GM12878 (cell line): Measurements from ENCODE around the gene PAX4.

Source experiments
- ATF3 ChIP-seq: IDR thresholded peaks from 2 replicates; pipeline ENCODE4 v1.6.1; 2011; ENCODE audit warnings: low read depth, mild to moderate bottlenecking, low read length, moderate library complexity, borderline replicate concordance; ENCODE audit errors: extremely low read depth
- CBX5 ChIP-seq: sonication (generic); IDR thresholded peaks from 2 replicates; pipeline ENCODE4 v1.6.1; 2016; ENCODE audit warnings: low read depth, moderate library complexity, mild to moderate bottlenecking, inconsistent platforms
- CTCF ChIP-seq, 3 experiments: IDR thresholded peaks in 2 of 3; conservative IDR thresholded peaks in 1 of 3; 2 replicates each; pipeline ENCODE4 v1.5.1; 2011; ENCODE audit warnings: low read depth in 3 of 3, low read length in 3 of 3, mild to moderate bottlenecking in 3 of 3, control low read depth in 2 of 3, moderate library complexity in 2 of 3, inconsistent platforms in 1 of 3, mixed read lengths in 1 of 3; ENCODE audit not compliant: control insufficient read depth in 2 of 3, insufficient read depth in 1 of 3; ENCODE audit errors: extremely low read depth in 1 of 3
- HDAC2 ChIP-seq: fragments of 200-600 bp; sonication (generic); IDR thresholded peaks from 2 replicates; pipeline ENCODE4 v1.6.1; 2017
- JUNB ChIP-seq: IDR thresholded peaks from 2 replicates; pipeline ENCODE4 v1.6.1; 2016; ENCODE audit warnings: antibody characterized with exemption, mild to moderate bottlenecking
- KDM1A ChIP-seq: fragments of 200-600 bp; sonication (generic); IDR thresholded peaks from 2 replicates; pipeline ENCODE4 v1.6.1; 2016; ENCODE audit warnings: borderline replicate concordance
- MAX ChIP-seq: IDR thresholded peaks from 2 replicates; pipeline ENCODE4 v1.6.1; 2012; ENCODE audit warnings: low read depth, low read length, improper control_type of control experiment
- NFIC ChIP-seq: IDR thresholded peaks from 2 replicates; pipeline ENCODE4 v1.6.1; 2012; ENCODE audit warnings: low read depth, mild to moderate bottlenecking, inconsistent platforms, low read length, moderate library complexity
- NR2C2 ChIP-seq: IDR thresholded peaks from 2 replicates; pipeline ENCODE4 v1.6.1; 2011; ENCODE audit warnings: borderline replicate concordance, low read depth; ENCODE audit not compliant: control insufficient read depth, insufficient read length
- PAX5 ChIP-seq: IDR thresholded peaks from 2 replicates; pipeline ENCODE4 v1.6.1; 2011; ENCODE audit warnings: low read depth, low read length, borderline replicate concordance
- SUZ12 ChIP-seq: fragments of 200-600 bp; sonication (generic); IDR thresholded peaks from one replicate; pipeline ENCODE4 v1.6.1; 2018; ENCODE audit warnings: antibody characterized with exemption, mild to moderate bottlenecking; ENCODE audit not compliant: unreplicated experiment
- TAF1 ChIP-seq: IDR thresholded peaks from 2 replicates; pipeline ENCODE4 v1.6.1; 2011; ENCODE audit warnings: mild to moderate bottlenecking, low read depth, low read length, borderline replicate concordance
- ZNF24 ChIP-seq: fragments of 450-650 bp; IDR thresholded peaks from 2 replicates; pipeline ENCODE4 v1.6.1; 2017; ENCODE audit warnings: antibody characterized with exemption, mild to moderate bottlenecking
- TF ChIP-seq, protein P1 (sequence below): fragments of 450-650 bp; IDR thresholded peaks from 2 replicates; pipeline ENCODE4 v1.6.1; 2017; ENCODE audit warnings: mild to moderate bottlenecking, low read depth, inconsistent platforms; ENCODE audit not compliant: poor library complexity, severe bottlenecking

GRCh38 chr7:127609297-127609696, 8.6 kb downstream of the PAX4 start:
- no peak for TF ChIP-seq JUNB
- no peak for TF ChIP-seq CTCF (IDR thresholded peaks at IDR 0.05 in 2 of 3, conservative IDR thresholded peaks at IDR 0.05 in 1 of 3; ENCODE audit: control insufficient read depth in 2 of 3, extremely low read depth in 1 of 3, insufficient read depth in 1 of 3, low read depth in 3 of 3, low read length in 3 of 3)
- no peak for TF ChIP-seq CBX5
- TF ChIP-seq TAF1, result no peak
- no peak for TF ChIP-seq ZNF24
- no peak for TF ChIP-seq SUZ12
- no peak for TF ChIP-seq MAX
- no peak for TF ChIP-seq NFIC
- no peak for TF ChIP-seq ATF3
- TF ChIP-seq, protein P1, sequence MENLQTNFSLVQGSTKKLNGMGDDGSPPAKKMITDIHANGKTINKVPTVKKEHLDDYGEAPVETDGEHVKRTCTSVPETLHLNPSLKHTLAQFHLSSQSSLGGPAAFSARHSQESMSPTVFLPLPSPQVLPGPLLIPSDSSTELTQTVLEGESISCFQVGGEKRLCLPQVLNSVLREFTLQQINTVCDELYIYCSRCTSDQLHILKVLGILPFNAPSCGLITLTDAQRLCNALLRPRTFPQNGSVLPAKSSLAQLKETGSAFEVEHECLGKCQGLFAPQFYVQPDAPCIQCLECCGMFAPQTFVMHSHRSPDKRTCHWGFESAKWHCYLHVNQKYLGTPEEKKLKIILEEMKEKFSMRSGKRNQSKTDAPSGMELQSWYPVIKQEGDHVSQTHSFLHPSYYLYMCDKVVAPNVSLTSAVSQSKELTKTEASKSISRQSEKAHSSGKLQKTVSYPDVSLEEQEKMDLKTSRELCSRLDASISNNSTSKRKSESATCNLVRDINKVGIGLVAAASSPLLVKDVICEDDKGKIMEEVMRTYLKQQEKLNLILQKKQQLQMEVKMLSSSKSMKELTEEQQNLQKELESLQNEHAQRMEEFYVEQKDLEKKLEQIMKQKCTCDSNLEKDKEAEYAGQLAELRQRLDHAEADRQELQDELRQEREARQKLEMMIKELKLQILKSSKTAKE, result no peak
- TF ChIP-seq NR2C2, result no peak
- no peak for TF ChIP-seq KDM1A
- TF ChIP-seq PAX5, result no peak
- no peak for TF ChIP-seq HDAC2
